ENCODE measurements around the gene DTNA. TPM values are rescaled to one million over a fixed set of nuclear protein-coding genes. Genes with fewer than 3 reads are reported as not detected.
A peak's percentile ranks its signal among the peaks of the same experiment; 100 is the strongest.

Gene DTNA
- total and polyA plus RNA-seq, 2 of the 8 experiments (the other 6 are each of a cell fraction or from before 2014, with no cell fraction given), result 30.2 to 32.7 TPM

DNA sequence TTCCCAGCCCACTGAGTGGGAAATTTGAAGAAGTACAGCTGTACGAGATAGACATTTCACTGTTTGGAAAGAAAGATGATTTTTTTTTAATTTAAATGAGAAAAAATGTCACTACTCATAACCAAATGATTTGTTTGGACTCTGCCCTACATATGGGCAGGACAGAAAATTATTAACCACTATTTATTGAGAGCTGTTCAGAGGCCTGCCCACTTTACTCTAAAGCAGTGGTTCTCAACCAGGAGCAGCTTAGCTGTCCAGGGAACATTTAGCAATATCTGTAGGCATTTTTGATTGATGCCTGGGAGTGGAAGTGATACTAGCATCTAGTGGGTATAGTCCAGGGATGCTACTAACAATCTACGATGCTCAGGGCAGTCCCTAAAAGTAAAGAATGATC lies 13.4 kb upstream of the DTNA start:
- no peak overlapping the region for H3K4me3 ChIP-seq (ENCODE audit: extremely low read depth in 1 of 4, insufficient read depth in 2 of 4, low read depth in 3 of 4, low read length in 4 of 4)
- no peak overlapping the region for H2AFZ ChIP-seq (ENCODE audit: low read length)
- no peak for FAIRE-seq
- no peak overlapping the region for H4K8ac ChIP-seq (ENCODE audit: extremely low read depth, insufficient read depth, low read length)
- POLR2A ChIA-PET (ENCODE audit: partially characterized antibody), result interaction anchor here (1.7 kb wide), 1 partner anchor 36 kb away, joined by 4 read pairs; no protein-coding TSS in a partner anchor
- no peak overlapping the region for H3K9ac ChIP-seq (replicated peaks in 1 of 4; ENCODE audit: extremely low read depth in 1 of 4, low read depth in 3 of 4, low read length in 3 of 4)
- no peak overlapping the region for H2BK5ac ChIP-seq (ENCODE audit: low read depth, low read length)
- H2BK120ac ChIP-seq (replicated peaks; ENCODE audit: low read depth, low read length), result no peak overlapping the region
- no peak for DNase-seq (ENCODE audit: low read depth in 1 of 2, low spot score in 2 of 2)
- H2AK5ac ChIP-seq (ENCODE audit: low read depth, low read length), result no peak overlapping the region
- H3K4me2 ChIP-seq (ENCODE audit: insufficient read depth in 1 of 2, low read depth in 2 of 2, low read length in 2 of 2), result 0 out of 4 replicates have a peak overlapping the region, but pooled peaks of 1 of the 2 experiments have one; percentile 41
- H2BK15ac ChIP-seq (ENCODE audit: low read length), result no peak overlapping the region
- H3K36me3 ChIP-seq (ENCODE audit: control insufficient read depth in 2 of 4, insufficient read depth in 4 of 4, low read length in 3 of 4), result no peaks in the 10 kb centered on the region
- H3K79me1 ChIP-seq (ENCODE audit: low read depth, low read length), result no peaks in the 10 kb centered on the region
- no peak overlapping the region for H3K18ac ChIP-seq (ENCODE audit: extremely low read depth, low read length)
- H3K79me2 ChIP-seq (ENCODE audit: control insufficient read depth in 1 of 2, insufficient read depth in 2 of 2, low read length in 2 of 2), result no peaks in the 10 kb centered on the region
- H3K56ac ChIP-seq (replicated peaks; ENCODE audit: insufficient read length, low read depth, low read length), result no peak overlapping the region
- H4K5ac ChIP-seq (ENCODE audit: insufficient read length, low read depth, low read length), result no peak overlapping the region
- CTCF ChIA-PET (ENCODE audit: partially characterized antibody), result interaction anchor here (0.7 to 1.5 kb wide), 2 partner anchors 13 to 32 kb away, joined by 3 to 4 read pairs; partner anchors contain the start of gene DTNA
- no peaks in the 10 kb centered on the region for H3K27me3 ChIP-seq (replicated peaks in 1 of 4; ENCODE audit: control insufficient read depth in 3 of 4, extremely low read depth in 1 of 4, insufficient read depth in 3 of 4, low read length in 3 of 4)
- no peaks in the 10 kb centered on the region for H4K20me1 ChIP-seq (replicated peaks in 1 of 2; ENCODE audit: control insufficient read depth in 1 of 2, insufficient read depth in 2 of 2, low read length in 2 of 2)
- H3K4ac ChIP-seq (replicated peaks; ENCODE audit: insufficient read length, low read depth, low read length), result no peak overlapping the region
- no peak overlapping the region for H4K91ac ChIP-seq (replicated peaks; ENCODE audit: insufficient read length, low read length)
- no peak overlapping the region for H3K23ac ChIP-seq (ENCODE audit: insufficient read length)
- no peak overlapping the region; the same call in 1 of the 2 replicates for H3K27ac ChIP-seq (ENCODE audit: low read depth, low read length)
- 88% methylated on average over 2 of the region's 2 CpGs; no CpG with 5 or more reads in 1 of the 2 experiments for WGBS, 2 experiments (ENCODE audit: extremely low coverage in 1 of 2, insufficient coverage in 1 of 2, insufficient read length in 1 of 2, insufficient replicate concordance in 2 of 2, low coverage in 1 of 2, low lambda C conversion rate in 2 of 2, missing lambda C conversion rate in 1 of 2)
- no peak overlapping the region for H2BK20ac ChIP-seq (ENCODE audit: low read length)
- peaks cover 0 to 9% (median 2%) of the 10 kb centered on the region in 4 experiments; a peak in 3 of 7 replicates for H3K4me1 ChIP-seq (replicated peaks in 1 of 4; ENCODE audit: control insufficient read depth in 3 of 4, insufficient read depth in 4 of 4, low read length in 3 of 4)
- no peak overlapping the region for H3K14ac ChIP-seq (ENCODE audit: insufficient read length)
- H3K9me3 ChIP-seq (ENCODE audit: insufficient read depth in 2 of 2, low read depth in 1 of 2, low read length in 1 of 2), result no peaks in the 10 kb centered on the region
- H3K23me2 ChIP-seq (ENCODE audit: low read depth, low read length), result no peaks in the 10 kb centered on the region; the same call in 1 of the 2 replicates
- H2BK12ac ChIP-seq (ENCODE audit: low read depth, low read length), result no peak overlapping the region
- TF ChIP-seq SP4 (IDR thresholded peaks at IDR 0.05; ENCODE audit: low read length) (no peak), FOSL1 (IDR thresholded peaks at IDR 0.05; ENCODE audit: insufficient read depth, low read depth, low read length) (no peak), SUZ12 (IDR thresholded peaks at IDR 0.05; ENCODE audit: low read length) (no peak)
